GM11168 (cell line): Measurements from ENCODE around the gene CMIP.

Experiments
- in situ Hi-C: fragments of 300-500 bp; cut with MboI; formaldehyde crosslinking; loops from one replicate; pipeline ENCODE4 v1.12.0; 2022; ENCODE audit warnings: low sequenced_read_pairs; ENCODE audit not compliant: unreplicated experiment

CMIP gene

GRCh38 chr16:81473558-81473957 is 28.9 kb downstream of the CMIP start:
- in situ Hi-C loops, result no loop called here

- in situ Hi-C loops, result no loop called here
These were observed 29.7 kb downstream of the CMIP start for GRCh38 chr16:81473969-81474959.

GRCh38 chr16:81477697-81478693 is 33.4 kb downstream of the CMIP start:
- in situ Hi-C loops, result no loop called here

- in situ Hi-C loops, result no loop called here
These were observed 34.4 kb downstream of the CMIP start for GRCh38 chr16:81478876-81479511.

- in situ Hi-C loops, result no loop called here
These were observed 36.1 kb downstream of the CMIP start for GRCh38 chr16:81480606-81481206.

- in situ Hi-C loops, result no loop called here
These were observed 36.7 kb downstream of the CMIP start for GRCh38 chr16:81481207-81481821.

GRCh38 chr16:81482329-81483063 is 37.9 kb downstream of the CMIP start:
- in situ Hi-C loops, result no loop called here

GRCh38 chr16:81483064-81483969 is 38.7 kb downstream of the CMIP start:
- in situ Hi-C loops, result no loop called here

GRCh38 chr16:81483970-81484595 is 39.5 kb downstream of the CMIP start:
- in situ Hi-C loops, result no loop called here

GRCh38 chr16:81484908-81485624 is 40.5 kb downstream of the CMIP start:
- in situ Hi-C loops, result no loop called here

- in situ Hi-C loops, result no loop called here
These were observed 41.4 kb downstream of the CMIP start for GRCh38 chr16:81485824-81486539.

GRCh38 chr16:81486540-81487061 is 42.0 kb downstream of the CMIP start:
- in situ Hi-C loops, result no loop called here

- in situ Hi-C loops, result no loop called here
These were observed 42.7 kb downstream of the CMIP start for GRCh38 chr16:81487301-81487720.

GRCh38 chr16:81488687-81489411 is 44.2 kb downstream of the CMIP start:
- in situ Hi-C loops, result no loop called here
